ENCODE data around the gene RELT. TPM values are rescaled to one million over a fixed set of nuclear protein-coding genes. Genes with fewer than 3 reads are reported as not detected.

The RELT gene
- total and polyA plus RNA-seq, 2 experiments from 2014 or later = 9.3 to 18.7 TPM

DNA sequence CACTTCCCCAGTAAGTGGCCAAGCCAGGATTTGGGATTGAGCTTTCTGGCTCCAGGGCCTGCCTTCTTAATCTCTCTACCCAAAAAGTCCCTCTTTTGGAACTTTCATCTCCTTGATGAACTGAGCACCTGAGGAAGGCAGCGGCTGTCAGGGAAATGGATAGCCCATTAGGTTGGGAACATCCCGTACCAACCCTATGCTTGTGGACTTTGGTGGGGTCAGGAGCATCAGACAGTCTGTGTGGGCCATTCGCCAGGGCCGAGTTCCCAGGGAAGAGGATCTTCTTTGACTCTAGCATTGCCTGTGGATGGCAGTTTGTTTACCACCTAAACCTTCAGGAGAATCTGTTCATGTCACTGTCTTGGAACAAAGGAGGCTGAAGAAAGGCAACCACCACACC lies 37.9 kb upstream of the RELT start:
- no peaks in the 10 kb centered on the region for H3K36me3 ChIP-seq
- no peak for DNase-seq (ENCODE audit: low read depth in 1 of 2, low spot score in 1 of 2)
- no peaks in the 10 kb centered on the region for H3K9me3 ChIP-seq (ENCODE audit: low read depth)
- peaks cover 27% of the 10 kb centered on the region for H3K4me1 ChIP-seq (ENCODE audit: low read depth)
- no peaks in the 10 kb centered on the region for H3K27me3 ChIP-seq
- H3K4me3 ChIP-seq = no peak overlapping the region
- no peak for TF ChIP-seq CTCF (IDR thresholded peaks at IDR 0.05; ENCODE audit: low read depth, low read length)
- no peak overlapping the region for H3K27ac ChIP-seq

- Histone ChIP-seq H3K4me3 (no peak overlapping the region), H3K9me3 (ENCODE audit: low read depth) (no peaks in the 10 kb centered on the region), H3K27ac (no peak overlapping the region), H3K4me1 (ENCODE audit: low read depth) (peaks cover 15% of the 10 kb centered on the region), H3K36me3 (no peaks in the 10 kb centered on the region), H3K27me3 (no peaks in the 10 kb centered on the region)
- DNase-seq (ENCODE audit: low read depth in 1 of 2, low spot score in 1 of 2) = no peak
- no peak for TF ChIP-seq CTCF (IDR thresholded peaks at IDR 0.05; ENCODE audit: low read depth, low read length)
These were observed 36.0 kb upstream of the RELT start for GRCh38 chr11:73340164-73340563.

DNA sequence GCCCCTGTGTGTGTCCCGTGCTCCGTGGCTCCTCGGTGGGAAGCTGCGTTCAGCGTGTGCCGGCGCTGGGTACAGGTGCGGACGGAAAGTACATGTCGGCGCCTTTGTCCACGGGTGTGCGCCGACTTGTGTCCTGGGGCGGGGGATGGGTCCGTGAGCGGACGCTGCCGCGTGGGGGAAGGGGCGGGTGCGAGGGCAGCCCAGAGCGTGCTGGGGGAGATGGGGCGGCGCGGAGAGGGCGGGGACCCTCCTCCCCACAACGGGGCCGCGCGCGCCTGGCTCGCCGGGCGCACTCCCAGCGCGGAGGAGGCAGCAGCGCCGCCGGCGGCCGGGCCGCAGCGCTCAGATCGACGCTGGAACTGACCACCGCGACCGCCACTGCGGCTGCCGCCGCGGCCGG lies 33.6 kb upstream of the RELT start:
- no peak overlapping the region for H3K27ac ChIP-seq
- H3K4me3 ChIP-seq = peak overlapping the region; percentile 22

DNA sequence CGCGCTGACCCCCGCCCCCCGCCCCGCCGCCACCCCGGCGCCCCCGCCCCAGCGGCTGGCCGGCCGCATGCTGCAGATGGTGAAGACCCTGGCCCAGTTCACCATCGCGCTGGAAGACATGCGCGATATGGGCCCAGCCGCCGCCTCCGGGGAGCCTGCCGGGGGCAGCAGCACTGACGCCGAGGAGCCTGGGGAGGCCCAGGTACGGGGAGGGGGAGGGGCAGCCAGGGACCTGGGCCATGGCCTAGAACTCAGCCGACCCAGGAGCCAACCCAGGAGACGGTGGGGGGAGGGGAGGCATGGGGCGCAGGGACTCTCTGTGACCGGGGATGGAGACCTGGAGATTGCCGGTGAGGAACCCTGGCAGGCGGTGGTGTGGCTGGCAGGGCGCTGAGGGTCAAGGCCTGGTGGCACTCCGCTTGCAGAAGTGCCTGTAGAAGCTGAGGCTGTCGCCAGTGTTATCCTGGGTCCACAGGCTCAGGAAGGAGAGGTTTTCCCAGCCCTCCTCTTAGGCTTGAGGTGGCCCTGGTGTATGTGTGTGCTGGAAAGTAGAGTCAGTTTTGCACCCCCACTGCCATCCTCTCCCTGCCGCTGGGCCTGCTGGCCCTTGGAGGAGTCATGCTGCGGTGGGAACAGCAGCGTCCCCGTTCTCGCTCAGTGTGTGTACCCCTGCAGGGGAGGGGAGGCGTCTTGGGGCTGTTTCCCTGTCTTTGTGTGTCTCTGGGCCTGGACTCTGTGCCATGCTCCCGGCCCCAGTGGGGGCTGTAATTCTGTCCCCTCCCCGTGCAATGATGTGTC lies 32.9 kb upstream of the RELT start:
- no peak overlapping the region for H3K27ac ChIP-seq
- H3K27me3 ChIP-seq = no peaks in the 10 kb centered on the region
- no peak for DNase-seq (ENCODE audit: low read depth in 1 of 2, low spot score in 1 of 2)
- peaks cover 2% of the 10 kb centered on the region for H3K36me3 ChIP-seq
- TF ChIP-seq CTCF (IDR thresholded peaks at IDR 0.05; ENCODE audit: low read depth, low read length) = no peak
- peak overlapping the region; percentile 22 for H3K4me3 ChIP-seq
- peaks cover 13% of the 10 kb centered on the region for H3K4me1 ChIP-seq (ENCODE audit: low read depth)
- no peaks in the 10 kb centered on the region for H3K9me3 ChIP-seq (ENCODE audit: low read depth)

More for the DNA sequence above, 33.6 kb upstream of the RELT start:
- H3K9me3 ChIP-seq (ENCODE audit: low read depth) = no peaks in the 10 kb centered on the region
- H3K4me1 ChIP-seq (ENCODE audit: low read depth) = peaks cover 13% of the 10 kb centered on the region
- no peak for TF ChIP-seq CTCF (IDR thresholded peaks at IDR 0.05; ENCODE audit: low read depth, low read length)
- peak in 1 of 2 donors; percentile 59 for DNase-seq (ENCODE audit: low read depth in 1 of 2, low spot score in 1 of 2)
- H3K27me3 ChIP-seq = no peaks in the 10 kb centered on the region
- no peaks in the 10 kb centered on the region for H3K36me3 ChIP-seq

DNA sequence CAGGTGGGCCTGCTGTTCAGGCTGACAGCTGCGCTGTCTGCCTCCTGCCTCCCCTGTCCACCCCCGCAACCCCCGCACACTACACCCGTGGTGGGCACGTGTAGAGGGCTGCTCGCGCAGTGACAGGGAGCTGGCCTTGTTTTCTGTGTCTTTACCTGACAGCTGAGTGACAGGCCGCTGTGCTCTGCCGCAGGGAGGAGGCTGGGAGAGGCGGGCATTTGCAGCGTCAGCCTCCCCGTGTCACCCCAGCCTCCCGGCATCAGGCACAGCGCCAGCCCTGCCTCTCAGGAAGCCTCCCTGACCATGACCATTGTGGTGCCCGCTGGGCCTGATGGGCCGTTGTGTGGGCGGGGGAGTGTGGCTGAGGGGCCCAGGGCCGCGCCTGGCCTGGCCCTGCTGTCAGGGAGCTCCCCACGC lies 32.0 kb upstream of the RELT start:
- Histone ChIP-seq H3K4me1 (ENCODE audit: low read depth) (peaks cover 13% of the 10 kb centered on the region), H3K27me3 (no peaks in the 10 kb centered on the region), H3K4me3 (no peak overlapping the region), H3K27ac (no peak overlapping the region), H3K9me3 (ENCODE audit: low read depth) (no peaks in the 10 kb centered on the region), H3K36me3 (peaks cover 6% of the 10 kb centered on the region)
- no peak for TF ChIP-seq CTCF (IDR thresholded peaks at IDR 0.05; ENCODE audit: low read depth, low read length)
- no peak for DNase-seq (ENCODE audit: low read depth in 1 of 2, low spot score in 1 of 2)
